GOT3 (cell line): ENCODE measurements around the gene TFCP2.
A peak's percentile ranks its signal among the peaks of the same experiment; 100 is the strongest.
"Not testable (repeated sequence)": the region's sequence is repeated elsewhere in the genome, so short reads cannot be mapped to it uniquely, and the experiment has no call there.

Experiments used
- DNase-seq: peaks from one replicate; lab custom pipeline; 2025; ENCODE audit warnings: mixed read lengths; lab: John Stamatoyannopoulos, UW

TFCP2 gene

GRCh38 chr12:51172515-51173431 lies at the start of gene TFCP2:
Gene TFCP2 (minus strand): TSS chr12:51173135. CDS start chr12:51172422, 713 bp downstream.
- DNase-seq = peak; percentile 87

GRCh38 chr12:51222461-51222860 lies 49.5 kb upstream of the TFCP2 start:
- no peak for DNase-seq

- DNase-seq = not testable (repeated sequence)
These were observed 46.9 kb upstream of the TFCP2 start for GRCh38 chr12:51219857-51220256.

GRCh38 chr12:51219322-51219721 lies 46.4 kb upstream of the TFCP2 start:
- DNase-seq = no peak

- no peak for DNase-seq
These were observed 45.7 kb upstream of the TFCP2 start for GRCh38 chr12:51218607-51219161.

- DNase-seq = peak; percentile 28
These were observed 45.2 kb upstream of the TFCP2 start, which contains the start of gene POU6F1 for GRCh38 chr12:51217968-51218606. Gene POU6F1 (minus strand): TSS chr12:51218062. CDS start chr12:51206836, 11,226 bp downstream.

GRCh38 chr12:51217133-51217967 lies 44.4 kb upstream of the TFCP2 start:
- no peak for DNase-seq

GRCh38 chr12:51216642-51217041 lies 43.7 kb upstream of the TFCP2 start:
- DNase-seq = no peak

- no peak for DNase-seq
These were observed 42.0 kb upstream of the TFCP2 start for GRCh38 chr12:51214895-51215294.

- DNase-seq = no peak
These were observed 37.9 kb upstream of the TFCP2 start for GRCh38 chr12:51210690-51211395.

GRCh38 chr12:51209259-51209658 lies 36.3 kb upstream of the TFCP2 start:
- no peak for DNase-seq

GRCh38 chr12:51208016-51208660 lies 35.2 kb upstream of the TFCP2 start:
- DNase-seq = no peak

GRCh38 chr12:51205350-51205749 lies 32.4 kb upstream of the TFCP2 start:
- no peak for DNase-seq

GRCh38 chr12:51202718-51203117 lies 29.8 kb upstream of the TFCP2 start:
- no peak for DNase-seq

GRCh38 chr12:51200806-51201205 lies 27.9 kb upstream of the TFCP2 start:
- no peak for DNase-seq

GRCh38 chr12:51200156-51200555 lies 27.2 kb upstream of the TFCP2 start:
- no peak for DNase-seq

GRCh38 chr12:51199366-51199945 lies 26.5 kb upstream of the TFCP2 start:
- DNase-seq = no peak

GRCh38 chr12:51198568-51199365 lies 25.8 kb upstream of the TFCP2 start:
- no peak for DNase-seq
